Measurements from ENCODE around the gene GGCX.

The GGCX gene

DNA sequence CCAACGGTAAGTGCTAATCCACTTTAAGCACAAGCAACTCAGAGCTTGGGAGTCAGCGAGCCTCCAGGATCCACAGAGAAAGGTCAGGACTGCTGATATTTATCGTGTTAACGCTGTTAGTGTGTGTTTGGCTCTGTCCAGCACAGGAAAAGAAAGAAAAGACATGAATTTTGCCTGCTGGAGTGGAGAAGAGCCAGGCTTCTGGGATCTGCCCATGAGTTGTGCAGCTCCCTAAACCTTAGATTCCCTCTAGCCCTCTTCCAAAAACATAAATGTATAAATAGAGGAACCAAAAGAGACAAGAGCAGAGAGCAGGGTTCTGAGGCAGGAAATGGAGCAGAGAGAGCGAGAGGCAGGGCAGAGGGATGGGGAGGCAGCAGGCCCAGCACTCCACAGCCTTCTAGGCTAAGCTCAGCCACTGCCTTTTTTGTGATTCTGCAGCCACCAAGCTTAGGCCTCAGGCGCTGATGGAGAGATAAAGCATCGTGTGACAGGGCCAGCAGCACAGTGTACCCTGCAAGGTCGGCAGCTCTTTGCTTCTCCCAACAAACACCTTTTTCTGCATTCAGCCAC, 36.9 kb downstream of the GGCX start:
- Histone ChIP-seq H3K36me3 (ENCODE audit: control insufficient read depth in 1 of 2, insufficient read depth in 2 of 2, low read length in 2 of 2) (no peaks in the 10 kb centered on the region), H3K27me3 (ENCODE audit: low read depth, low read length) (no peaks in the 10 kb centered on the region), H3K4me1 (ENCODE audit: control insufficient read depth in 1 of 2, insufficient read depth in 2 of 2, low read length in 2 of 2) (peaks cover 16 to 22% of the 10 kb centered on the region in 2 donors), H3K27ac (ENCODE audit: low read length) (peak overlapping the region; percentile 9), H3K4me3 (ENCODE audit: low read depth in 1 of 2, low read length in 2 of 2) (no peak overlapping the region), H3K9me3 (ENCODE audit: control insufficient read depth in 1 of 2, low read length in 2 of 2) (no peaks in the 10 kb centered on the region)

DNA sequence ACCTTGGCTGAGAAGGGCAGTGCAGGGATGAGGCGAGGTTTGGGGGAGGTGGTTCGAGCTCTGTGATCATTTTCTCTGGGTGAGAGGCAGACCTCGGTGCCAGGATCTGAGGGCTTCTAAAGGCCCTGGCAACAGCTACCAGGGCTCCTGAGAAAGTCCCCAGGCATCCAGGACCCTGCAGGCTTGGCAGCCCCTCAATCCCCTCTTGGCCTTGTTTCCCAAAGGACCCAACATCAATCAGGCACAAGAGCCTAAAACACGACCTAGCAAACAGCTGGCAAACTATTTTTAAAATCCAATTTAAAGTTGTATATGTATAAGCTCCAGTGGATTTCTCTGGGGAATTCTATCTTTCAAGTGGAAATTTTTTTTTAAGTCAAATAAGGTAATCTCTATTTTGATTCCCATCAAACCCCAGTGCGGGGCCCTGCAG, 37.4 kb downstream of the GGCX start:
- Histone ChIP-seq H3K4me1 (ENCODE audit: control insufficient read depth in 1 of 2, insufficient read depth in 2 of 2, low read length in 2 of 2) (peaks cover 16 to 22% of the 10 kb centered on the region in 2 donors), H3K36me3 (ENCODE audit: control insufficient read depth in 1 of 2, insufficient read depth in 2 of 2, low read length in 2 of 2) (no peaks in the 10 kb centered on the region), H3K27me3 (ENCODE audit: low read depth, low read length) (no peaks in the 10 kb centered on the region), H3K9me3 (ENCODE audit: control insufficient read depth in 1 of 2, low read length in 2 of 2) (no peaks in the 10 kb centered on the region), H3K4me3 (ENCODE audit: low read depth in 1 of 2, low read length in 2 of 2) (no peak overlapping the region), H3K27ac (ENCODE audit: low read length) (peak overlapping the region; percentile 20)

DNA sequence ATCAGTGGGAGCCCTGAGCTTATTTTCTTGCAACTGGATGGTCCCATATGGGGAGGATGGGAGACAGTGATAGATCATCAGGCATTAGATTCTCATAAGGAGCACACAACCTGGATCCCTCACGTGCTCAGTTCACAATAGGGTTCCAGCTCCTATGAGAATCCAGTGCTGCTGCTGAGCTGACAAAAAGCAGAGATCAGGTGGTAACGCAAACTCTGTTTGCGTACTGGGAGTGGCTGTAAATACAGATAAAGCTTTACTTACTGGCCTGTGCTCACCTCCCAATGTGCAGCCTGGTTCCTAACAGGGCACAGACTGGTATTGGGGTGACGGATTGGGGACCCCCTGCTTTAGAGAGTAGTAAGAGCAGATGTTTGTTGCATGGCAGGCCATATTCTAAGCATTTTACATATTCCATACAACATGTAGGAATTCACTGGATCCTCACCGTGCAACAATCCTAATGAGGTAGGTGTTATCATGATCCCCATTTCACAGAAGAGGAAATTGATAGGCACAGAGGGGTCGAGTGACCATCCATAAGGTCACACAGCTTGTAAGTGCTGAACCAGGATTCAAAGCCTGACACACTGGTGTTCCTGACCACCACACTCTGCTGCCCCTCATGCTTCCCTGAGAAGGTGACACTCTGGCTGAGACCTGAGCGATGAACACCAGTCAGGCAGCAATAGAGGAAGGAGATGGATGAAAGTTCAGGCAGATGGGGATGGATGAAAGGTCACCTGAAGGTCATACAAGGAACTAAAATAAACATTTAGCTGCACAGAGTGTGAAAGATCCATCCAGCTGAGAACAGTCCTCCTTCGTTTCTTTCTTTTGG, 38.0 kb downstream of the GGCX start:
- H3K4me3 ChIP-seq (ENCODE audit: low read depth in 1 of 2, low read length in 2 of 2) = no peak overlapping the region
- H3K27ac ChIP-seq (ENCODE audit: low read length) = peak overlapping the region; percentile 20
- peaks cover 16 to 22% of the 10 kb centered on the region in 2 donors for H3K4me1 ChIP-seq (ENCODE audit: control insufficient read depth in 1 of 2, insufficient read depth in 2 of 2, low read length in 2 of 2)
- no peaks in the 10 kb centered on the region for H3K27me3 ChIP-seq (ENCODE audit: low read depth, low read length)
- no peaks in the 10 kb centered on the region for H3K36me3 ChIP-seq (ENCODE audit: control insufficient read depth in 1 of 2, insufficient read depth in 2 of 2, low read length in 2 of 2)
- no peaks in the 10 kb centered on the region for H3K9me3 ChIP-seq (ENCODE audit: control insufficient read depth in 1 of 2, low read length in 2 of 2)

DNA sequence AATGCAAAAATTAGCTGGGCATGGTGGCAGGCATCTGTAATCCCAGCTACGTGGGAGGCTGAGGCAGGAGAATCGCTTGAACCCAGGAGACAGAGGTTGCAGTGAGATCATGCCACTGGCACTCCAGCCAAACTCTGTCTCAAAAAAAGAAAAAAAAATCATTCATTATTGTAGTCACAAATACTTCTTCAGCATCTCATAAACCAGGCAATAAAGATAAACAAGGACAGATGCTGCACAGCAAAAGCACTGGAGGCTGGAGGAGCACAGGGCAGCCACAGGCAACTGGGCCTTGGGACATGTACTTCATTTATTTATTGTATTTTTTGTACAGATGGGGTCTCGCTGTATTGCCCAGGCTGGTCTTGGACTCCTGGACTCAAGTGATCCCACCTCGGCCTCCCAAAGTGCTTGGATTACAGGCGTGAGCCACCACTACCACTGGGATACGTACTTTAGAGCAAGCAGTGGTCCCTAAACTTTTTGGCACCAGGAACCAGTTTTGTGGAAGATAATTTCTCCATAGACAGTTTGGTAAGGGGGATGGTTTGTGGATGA, 39.1 kb downstream of the GGCX start:
- Histone ChIP-seq H3K4me3 (ENCODE audit: low read depth in 1 of 2, low read length in 2 of 2) (no peak overlapping the region), H3K27ac (ENCODE audit: low read length) (no peak overlapping the region), H3K36me3 (ENCODE audit: control insufficient read depth in 1 of 2, insufficient read depth in 2 of 2, low read length in 2 of 2) (no peaks in the 10 kb centered on the region), H3K9me3 (ENCODE audit: control insufficient read depth in 1 of 2, low read length in 2 of 2) (no peaks in the 10 kb centered on the region), H3K27me3 (ENCODE audit: low read depth, low read length) (no peaks in the 10 kb centered on the region), H3K4me1 (ENCODE audit: control insufficient read depth in 1 of 2, insufficient read depth in 2 of 2, low read length in 2 of 2) (peaks cover 16 to 22% of the 10 kb centered on the region in 2 donors)

DNA sequence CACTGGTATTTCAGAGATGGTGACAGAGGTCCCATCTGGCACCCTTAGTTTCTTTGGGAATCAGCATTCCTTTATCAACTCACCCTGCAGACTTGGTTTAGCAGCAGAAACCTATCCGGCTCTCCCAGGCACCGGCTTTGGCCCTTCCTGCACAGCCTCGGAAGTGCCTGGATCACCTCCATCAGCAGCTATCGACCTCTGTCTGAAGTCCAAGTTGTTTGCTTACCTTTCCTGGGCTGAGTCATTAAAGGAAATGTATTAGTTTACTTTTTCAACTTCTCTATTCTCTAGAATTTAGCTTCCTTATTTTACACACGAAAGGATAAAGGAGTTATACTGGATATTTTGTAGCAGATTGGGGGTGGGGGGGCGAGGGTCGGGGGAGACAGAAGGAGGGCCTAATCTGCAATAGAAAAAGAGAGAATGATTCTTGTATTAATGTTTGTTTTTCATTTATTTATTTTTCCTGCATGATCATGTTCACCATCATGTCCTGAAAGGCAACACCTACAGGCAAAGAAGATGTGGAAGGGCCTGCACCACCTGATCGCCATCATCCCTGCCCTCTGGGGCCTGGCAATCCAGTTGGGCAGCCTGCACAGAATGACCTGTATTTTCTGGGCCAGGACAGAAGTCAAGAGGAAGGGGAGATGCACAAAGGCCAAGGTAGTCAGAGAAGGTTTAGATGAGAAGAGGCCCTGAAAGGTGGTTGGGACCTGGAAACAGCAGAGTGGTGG, 44.5 kb downstream of the GGCX start:
- no peak overlapping the region for H3K27ac ChIP-seq (ENCODE audit: low read length)
- no peaks in the 10 kb centered on the region for H3K4me1 ChIP-seq (ENCODE audit: control insufficient read depth in 1 of 2, insufficient read depth in 2 of 2, low read length in 2 of 2)
- H3K4me3 ChIP-seq (ENCODE audit: low read depth in 1 of 2, low read length in 2 of 2) = no peak overlapping the region

DNA sequence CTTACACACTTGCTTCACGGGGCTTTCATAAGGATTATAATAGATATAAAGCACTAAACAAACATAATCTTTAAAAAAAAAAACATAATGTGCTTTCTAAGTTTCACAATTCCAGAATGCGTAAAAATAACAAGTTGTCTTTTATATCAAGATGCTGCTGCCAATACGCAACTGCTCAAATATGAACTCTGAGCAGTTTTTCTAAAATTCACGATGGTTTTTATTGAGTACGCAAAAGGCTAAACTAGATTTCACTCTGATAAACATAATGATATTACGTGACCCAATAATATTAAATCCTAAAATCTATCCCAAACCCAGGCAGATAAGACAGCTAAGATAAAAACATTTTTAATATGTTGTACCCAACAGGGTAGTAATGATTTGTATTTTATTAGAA, 47.0 kb downstream of the GGCX start:
- no peak overlapping the region for H3K27ac ChIP-seq (ENCODE audit: low read length)

More for the DNA sequence above, 44.5 kb downstream of the GGCX start:
- Histone ChIP-seq H3K27me3 (ENCODE audit: low read depth, low read length) (no peaks in the 10 kb centered on the region), H3K9me3 (ENCODE audit: control insufficient read depth in 1 of 2, low read length in 2 of 2) (no peaks in the 10 kb centered on the region), H3K36me3 (ENCODE audit: control insufficient read depth in 1 of 2, insufficient read depth in 2 of 2, low read length in 2 of 2) (no peaks in the 10 kb centered on the region)

DNA sequence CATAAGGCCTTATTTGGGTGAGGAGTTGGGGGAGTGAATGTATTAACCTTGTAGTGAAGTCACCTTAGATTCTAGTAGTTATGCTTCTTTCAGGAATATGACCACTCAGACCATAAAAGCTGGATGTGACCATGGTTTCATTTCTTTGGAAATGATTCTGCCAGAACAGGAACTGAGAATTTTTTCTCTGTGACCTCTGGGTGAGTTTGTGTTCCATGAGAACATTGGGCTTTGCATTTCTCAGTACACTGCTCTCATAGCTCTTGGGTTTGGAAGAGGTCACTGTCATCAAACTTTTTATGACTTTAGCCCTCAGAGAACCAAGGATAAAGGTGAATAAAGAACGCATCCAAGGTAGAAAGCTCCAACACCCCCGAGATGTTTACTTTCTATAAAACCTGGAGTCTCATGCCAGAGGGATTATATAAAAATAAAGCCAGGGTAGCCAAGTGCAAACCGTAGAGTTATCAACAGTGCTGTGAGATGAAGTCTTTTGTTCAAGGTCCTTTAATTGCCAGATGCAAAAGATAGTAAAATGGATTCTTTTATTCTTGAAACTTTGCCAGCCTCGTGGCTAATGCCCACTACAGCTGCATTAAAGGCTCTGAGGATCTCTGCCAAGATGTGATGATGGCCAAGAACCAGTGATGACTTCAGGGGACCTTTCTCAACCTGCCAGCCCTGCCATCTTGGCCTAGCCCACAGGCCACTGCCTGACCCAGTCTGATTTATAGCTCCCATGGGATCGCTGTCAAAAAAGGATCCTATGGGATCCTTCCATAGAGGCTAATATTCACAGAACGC, 50.1 kb downstream of the GGCX start:
- Histone ChIP-seq H3K4me3 (ENCODE audit: low read depth in 1 of 2, low read length in 2 of 2) (no peak overlapping the region), H3K9me3 (ENCODE audit: control insufficient read depth in 1 of 2, low read length in 2 of 2) (no peaks in the 10 kb centered on the region), H3K36me3 (ENCODE audit: control insufficient read depth in 1 of 2, insufficient read depth in 2 of 2, low read length in 2 of 2) (no peaks in the 10 kb centered on the region), H3K27ac (ENCODE audit: low read length) (no peak overlapping the region), H3K27me3 (ENCODE audit: low read depth, low read length) (no peaks in the 10 kb centered on the region), H3K4me1 (ENCODE audit: control insufficient read depth in 1 of 2, insufficient read depth in 2 of 2, low read length in 2 of 2) (no peaks in the 10 kb centered on the region)

More for the DNA sequence above, 47.0 kb downstream of the GGCX start:
- H3K9me3 ChIP-seq (ENCODE audit: control insufficient read depth in 1 of 2, low read length in 2 of 2) = no peaks in the 10 kb centered on the region
- no peaks in the 10 kb centered on the region for H3K27me3 ChIP-seq (ENCODE audit: low read depth, low read length)
- no peak overlapping the region for H3K4me3 ChIP-seq (ENCODE audit: low read depth in 1 of 2, low read length in 2 of 2)
- no peaks in the 10 kb centered on the region for H3K4me1 ChIP-seq (ENCODE audit: control insufficient read depth in 1 of 2, insufficient read depth in 2 of 2, low read length in 2 of 2)
- H3K36me3 ChIP-seq (ENCODE audit: control insufficient read depth in 1 of 2, insufficient read depth in 2 of 2, low read length in 2 of 2) = no peaks in the 10 kb centered on the region

DNA sequence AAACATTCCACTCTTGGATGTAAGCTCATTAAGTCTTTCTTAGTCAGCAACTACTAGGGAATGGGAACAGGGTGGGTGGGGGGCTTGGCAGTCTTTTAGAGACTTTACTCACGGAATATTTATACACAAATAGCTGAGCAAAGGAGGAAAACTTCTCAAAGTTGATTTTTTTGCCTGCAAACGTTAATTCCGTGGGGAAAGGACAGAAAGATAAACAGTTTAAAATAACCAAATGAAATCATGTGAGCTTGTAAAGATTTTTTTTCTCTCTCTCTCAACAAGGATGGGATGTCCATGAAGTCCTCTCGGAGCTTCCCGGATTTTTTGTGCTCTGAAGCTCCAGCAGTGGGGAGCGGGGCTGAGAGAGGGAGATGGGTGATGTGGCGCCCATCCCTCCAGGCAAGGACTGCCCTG, 54.5 kb downstream of the GGCX start:
- H3K27ac ChIP-seq (ENCODE audit: low read length) = peak overlapping the region; percentile 51
- no peak overlapping the region for H3K4me3 ChIP-seq (ENCODE audit: low read depth in 1 of 2, low read length in 2 of 2)
- H3K9me3 ChIP-seq (ENCODE audit: control insufficient read depth in 1 of 2, low read length in 2 of 2) = no peaks in the 10 kb centered on the region
- H3K27me3 ChIP-seq (ENCODE audit: low read depth, low read length) = no peaks in the 10 kb centered on the region
- peaks cover 7 to 8% of the 10 kb centered on the region in 2 donors for H3K4me1 ChIP-seq (ENCODE audit: control insufficient read depth in 1 of 2, insufficient read depth in 2 of 2, low read length in 2 of 2)
- no peaks in the 10 kb centered on the region for H3K36me3 ChIP-seq (ENCODE audit: control insufficient read depth in 1 of 2, insufficient read depth in 2 of 2, low read length in 2 of 2)

DNA sequence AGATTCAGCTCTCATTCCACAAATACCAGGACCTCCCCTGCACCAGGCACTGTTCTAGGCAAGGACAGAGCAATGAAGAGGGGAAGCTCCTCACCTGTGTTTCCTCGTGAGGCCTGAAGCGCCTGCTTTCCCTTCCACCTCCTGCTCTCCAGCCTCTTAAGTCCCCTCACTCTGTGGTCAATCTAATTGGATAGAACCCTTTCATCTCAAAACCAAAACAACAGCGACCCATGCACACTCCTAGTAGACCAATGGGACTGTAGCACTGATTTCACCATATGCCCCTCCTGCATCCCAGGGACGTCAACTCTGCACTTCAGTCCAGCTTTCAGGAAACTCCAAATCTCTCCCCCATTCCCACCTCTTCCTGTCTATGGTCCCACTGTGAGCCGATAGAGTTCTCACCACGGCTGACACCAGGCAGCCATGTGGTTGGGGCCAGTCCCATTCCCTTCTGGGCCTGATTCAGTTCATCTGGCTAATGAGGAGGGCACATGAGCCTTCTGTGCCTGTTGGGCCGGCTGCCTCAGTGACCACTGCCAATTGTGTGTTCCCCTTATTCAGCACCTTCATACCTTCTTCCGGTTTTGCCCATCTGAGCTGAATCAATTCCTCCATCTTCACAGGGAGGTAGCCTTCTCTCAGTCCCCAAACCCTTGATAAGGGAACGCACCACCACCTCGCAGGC, 55.6 kb downstream of the GGCX start:
- H3K9me3 ChIP-seq (ENCODE audit: control insufficient read depth in 1 of 2, low read length in 2 of 2) = no peaks in the 10 kb centered on the region
- H3K27ac ChIP-seq (ENCODE audit: low read length) = peak overlapping the region; percentile 17
- peaks cover 7 to 8% of the 10 kb centered on the region in 2 donors for H3K4me1 ChIP-seq (ENCODE audit: control insufficient read depth in 1 of 2, insufficient read depth in 2 of 2, low read length in 2 of 2)
- H3K36me3 ChIP-seq (ENCODE audit: control insufficient read depth in 1 of 2, insufficient read depth in 2 of 2, low read length in 2 of 2) = no peaks in the 10 kb centered on the region
- no peaks in the 10 kb centered on the region for H3K27me3 ChIP-seq (ENCODE audit: low read depth, low read length)
- H3K4me3 ChIP-seq (ENCODE audit: low read depth in 1 of 2, low read length in 2 of 2) = no peak overlapping the region

DNA sequence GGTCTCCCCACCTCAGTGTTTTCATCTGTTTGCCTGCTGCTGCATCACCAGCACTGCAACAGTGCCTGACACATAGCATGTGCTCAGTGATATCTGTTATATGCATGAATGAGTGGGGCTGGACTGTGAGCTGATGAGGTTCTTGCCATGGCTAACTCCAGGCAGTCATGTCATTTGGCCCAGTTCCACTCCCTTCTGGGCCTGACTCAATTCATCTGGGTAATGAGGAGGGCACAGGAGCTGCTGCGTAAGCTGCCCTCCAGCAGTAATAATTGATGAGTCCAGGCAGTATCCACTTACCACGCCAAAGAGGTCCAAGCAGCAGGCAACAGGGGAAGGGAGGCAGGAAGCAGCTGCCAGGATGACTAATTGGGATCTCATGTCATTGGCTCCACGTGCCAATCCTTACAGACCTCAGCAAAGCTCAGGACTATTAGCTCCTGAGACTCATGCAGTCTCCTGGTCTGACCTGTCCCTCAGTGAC, 56.5 kb downstream of the GGCX start:
- no peak overlapping the region for H3K27ac ChIP-seq (ENCODE audit: low read length)
- no peaks in the 10 kb centered on the region for H3K36me3 ChIP-seq (ENCODE audit: control insufficient read depth in 1 of 2, insufficient read depth in 2 of 2, low read length in 2 of 2)
- no peak overlapping the region for H3K4me3 ChIP-seq (ENCODE audit: low read depth in 1 of 2, low read length in 2 of 2)
- H3K4me1 ChIP-seq (ENCODE audit: control insufficient read depth in 1 of 2, insufficient read depth in 2 of 2, low read length in 2 of 2) = peaks cover 7 to 8% of the 10 kb centered on the region in 2 donors
- H3K27me3 ChIP-seq (ENCODE audit: low read depth, low read length) = no peaks in the 10 kb centered on the region
- no peaks in the 10 kb centered on the region for H3K9me3 ChIP-seq (ENCODE audit: control insufficient read depth in 1 of 2, low read length in 2 of 2)

Measured in muscle layer of duodenum (tissue), 2 donors.